Calu3 (cell line): ENCODE data around the gene UBR4. TPM values are rescaled to one million over a fixed set of nuclear protein-coding genes. Genes with fewer than 3 reads are reported as not detected.

Experiments
- BruUV-seq: library from RNA; stranded (reverse); fragments of 400-500 nt; replicated peaks from 2 replicates; lab custom pipeline; 2021; lab: Mats Ljungman, UMichigan
- CTCF ChIA-PET: fragments of 300-600 bp; sonication (Branson Sonifier 250); formaldehyde crosslinking; loops from one replicate; lab custom pipeline; 2022; ENCODE audit warnings: antibody characterized with exemption; lab: Charles Lee
- DNase-seq: peaks from one replicate; pipeline ENCODE4 v3.0.0; 2022
- H3K27ac Mint-ChIP-seq: one replicate; pipeline ENCODE4 v1.8.0; 2022; ENCODE audit warnings: mixed read lengths; ENCODE audit not compliant: unreplicated experiment
- H3K27me3 Mint-ChIP-seq: one replicate; pipeline ENCODE4 v1.8.0; 2022; ENCODE audit warnings: mixed read lengths; ENCODE audit not compliant: unreplicated experiment
- H3K36me3 Mint-ChIP-seq: one replicate; pipeline ENCODE4 v1.8.0; 2022; ENCODE audit warnings: mild to moderate bottlenecking, moderate library complexity, mixed read lengths; ENCODE audit not compliant: insufficient read depth, unreplicated experiment
- H3K4me1 Mint-ChIP-seq: one replicate; pipeline ENCODE4 v1.8.0; 2022; ENCODE audit warnings: mild to moderate bottlenecking, low read depth, mixed read lengths; ENCODE audit not compliant: unreplicated experiment
- H3K4me3 Mint-ChIP-seq: one replicate; pipeline ENCODE4 v1.8.0; 2022; ENCODE audit warnings: mild to moderate bottlenecking, low read depth, moderate library complexity, mixed read lengths; ENCODE audit not compliant: unreplicated experiment
- H3K9me3 Mint-ChIP-seq: one replicate; pipeline ENCODE4 v1.8.0; 2022; ENCODE audit warnings: low read depth, mixed read lengths; ENCODE audit not compliant: unreplicated experiment
- CTCF ChIP-seq: fragments of 200-600 bp; IDR thresholded peaks from one replicate; pipeline ENCODE4 v1.8.0; 2022; ENCODE audit warnings: antibody characterized with exemption; ENCODE audit not compliant: unreplicated experiment
- intact Hi-C: fragments of 100-400 bp; cut with micrococcal nuclease; formaldehyde crosslinking; loops from one replicate; pipeline ENCODE4 v1.10.0; 2022; ENCODE audit not compliant: unreplicated experiment
- total RNA-seq: library from RNA; stranded (reverse); gene quantifications from 2 replicates; pipeline ENCODE4 v1.2.3, GENCODE V29; 2022

UBR4 gene
- total RNA-seq, 1 experiment from 2014 or later, result 123 TPM

GRCh38 chr1:19062258-19063029 lies 147.6 kb downstream of the UBR4 start:
- CTCF ChIA-PET, result no interaction called here

GRCh38 chr1:19061798-19062197 lies 148.3 kb downstream of the UBR4 start:
- CTCF ChIA-PET, result no interaction called here
- Mint-ChIP-seq H3K27ac (peak overlapping the region; percentile 80), H3K4me3 (no peak overlapping the region), H3K36me3 (peaks cover 5% of the 10 kb centered on the region), H3K27me3 (no peaks in the 10 kb centered on the region), H3K4me1 (no peaks in the 10 kb centered on the region), H3K9me3 (peaks cover 3% of the 10 kb centered on the region)
- no peak for TF ChIP-seq CTCF
- intact Hi-C loops, result no loop called here
- DNase-seq, result no peak
- BruUV-seq, result no TSS peak

More at GRCh38 chr1:19062258-19063029, 147.6 kb downstream of the UBR4 start:
- TF ChIP-seq CTCF, result no peak
- no peaks in the 10 kb centered on the region for H3K4me1 Mint-ChIP-seq
- intact Hi-C loops, result no loop called here
- no TSS peak for BruUV-seq
- no peaks in the 10 kb centered on the region for H3K27me3 Mint-ChIP-seq
- H3K4me3 Mint-ChIP-seq, result no peak overlapping the region
- H3K36me3 Mint-ChIP-seq, result peaks cover 8% of the 10 kb centered on the region
- H3K9me3 Mint-ChIP-seq, result peaks cover 3% of the 10 kb centered on the region
- no peak for DNase-seq
- H3K27ac Mint-ChIP-seq, result no peak overlapping the region

- no peak for DNase-seq
- no peaks in the 10 kb centered on the region for H3K27me3 Mint-ChIP-seq
- intact Hi-C loops, result no loop called here
- peaks cover 5% of the 10 kb centered on the region for H3K36me3 Mint-ChIP-seq
- H3K9me3 Mint-ChIP-seq, result peaks cover 3% of the 10 kb centered on the region
- no TSS peak for BruUV-seq
- H3K4me1 Mint-ChIP-seq, result no peaks in the 10 kb centered on the region
- H3K27ac Mint-ChIP-seq, result peak overlapping the region; percentile 80
- CTCF ChIA-PET, result interaction anchor here (0.7 kb wide), 1 partner anchor 129 kb away, joined by 3 read pairs; no protein-coding TSS in a partner anchor
- no peak overlapping the region for H3K4me3 Mint-ChIP-seq
- no peak for TF ChIP-seq CTCF
Measured at GRCh38 chr1:19061343-19061742, 148.7 kb downstream of the UBR4 start.

GRCh38 chr1:19059773-19060172 lies 150.3 kb downstream of the UBR4 start:
- no peak for TF ChIP-seq CTCF
- intact Hi-C loops, result no loop called here
- Mint-ChIP-seq H3K4me3 (no peak overlapping the region), H3K27me3 (no peaks in the 10 kb centered on the region), H3K9me3 (peaks cover 3% of the 10 kb centered on the region), H3K27ac (no peak overlapping the region), H3K36me3 (peaks cover 5% of the 10 kb centered on the region), H3K4me1 (no peaks in the 10 kb centered on the region)
- no peak for DNase-seq
- CTCF ChIA-PET, result no interaction called here
- no TSS peak for BruUV-seq
